ENCODE measurements around the gene SGK2. TPM values are rescaled to one million over a fixed set of nuclear protein-coding genes. Genes with fewer than 3 reads are reported as not detected.

Gene SGK2
- total and polyA plus RNA-seq, 2 experiments from 2014 or later, result 0.42 TPM; not detected in 1

DNA sequence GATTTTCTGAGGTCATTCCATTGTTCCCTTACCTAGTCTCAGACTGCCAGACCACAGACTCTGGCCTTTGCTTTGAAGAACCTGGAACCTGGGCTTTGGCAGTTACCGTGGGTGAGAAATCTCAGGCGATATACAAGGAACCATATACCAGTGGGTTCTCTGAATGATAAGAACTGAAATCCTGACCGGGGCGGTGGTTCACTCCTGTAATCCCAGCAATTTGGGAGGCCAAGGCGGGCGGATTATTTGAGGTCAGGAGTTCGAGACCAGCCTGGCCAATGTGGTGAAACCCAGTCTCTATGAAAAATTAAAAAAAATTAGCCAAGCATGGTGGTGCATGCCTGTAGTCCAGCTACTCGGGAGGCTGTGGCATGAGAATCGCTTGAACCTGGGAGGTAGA, 14.3 kb upstream of the SGK2 start:
- H3K36me3 ChIP-seq (ENCODE audit: insufficient read depth), result no peaks in the 10 kb centered on the region
- H3K4me3 ChIP-seq, result no peak overlapping the region
- Mint-ChIP-seq H3K4me1 (peaks cover 2% of the 10 kb centered on the region; the same call in 1 of the 3 replicates), H3K4me3 (no peak overlapping the region), H3K9me3 (peaks cover 18% of the 10 kb centered on the region), H3K27me3 (ENCODE audit: insufficient read depth, low read depth, poor library complexity) (peaks cover 9% of the 10 kb centered on the region), H3K27ac (no peak overlapping the region), H3K36me3 (ENCODE audit: low read depth) (peaks cover 30% of the 10 kb centered on the region)
- no peaks in the 10 kb centered on the region for H3K4me1 ChIP-seq (ENCODE audit: insufficient read depth)
- no peaks in the 10 kb centered on the region; the same call in 1 of the 2 replicates for H4K20me1 ChIP-seq (replicated peaks; ENCODE audit: insufficient read depth)
- no peaks in the 10 kb centered on the region for H3K79me2 ChIP-seq (replicated peaks; ENCODE audit: insufficient read depth)
- ATAC-seq (no peak), DNase-seq (ENCODE audit: low spot score) (no peak)
- TF ChIP-seq NANOG (IDR thresholded peaks at IDR 0.05; ENCODE audit: borderline replicate concordance) (no peak), CREB1 (CRISPR knock-in tag; IDR thresholded peaks at IDR 0.05; ENCODE audit: low read depth) (no peak), ZNF114 (CRISPR knock-in tag; IDR thresholded peaks at IDR 0.05) (no peak), STAT1 (IDR thresholded peaks at IDR 0.05; ENCODE audit: unreplicated experiment) (no peak), EZH2 (IDR thresholded peaks at IDR 0.05; ENCODE audit: low read depth, unreplicated experiment) (no peak), EZH2phosphoT487 (IDR thresholded peaks at IDR 0.05; ENCODE audit: unreplicated experiment) (no peak)
- TF ChIP-seq, protein P1, sequence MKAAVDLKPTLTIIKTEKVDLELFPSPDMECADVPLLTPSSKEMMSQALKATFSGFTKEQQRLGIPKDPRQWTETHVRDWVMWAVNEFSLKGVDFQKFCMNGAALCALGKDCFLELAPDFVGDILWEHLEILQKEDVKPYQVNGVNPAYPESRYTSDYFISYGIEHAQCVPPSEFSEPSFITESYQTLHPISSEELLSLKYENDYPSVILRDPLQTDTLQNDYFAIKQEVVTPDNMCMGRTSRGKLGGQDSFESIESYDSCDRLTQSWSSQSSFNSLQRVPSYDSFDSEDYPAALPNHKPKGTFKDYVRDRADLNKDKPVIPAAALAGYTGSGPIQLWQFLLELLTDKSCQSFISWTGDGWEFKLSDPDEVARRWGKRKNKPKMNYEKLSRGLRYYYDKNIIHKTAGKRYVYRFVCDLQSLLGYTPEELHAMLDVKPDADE (IDR thresholded peaks at IDR 0.05), result no peak
- TF ChIP-seq, protein P2, sequence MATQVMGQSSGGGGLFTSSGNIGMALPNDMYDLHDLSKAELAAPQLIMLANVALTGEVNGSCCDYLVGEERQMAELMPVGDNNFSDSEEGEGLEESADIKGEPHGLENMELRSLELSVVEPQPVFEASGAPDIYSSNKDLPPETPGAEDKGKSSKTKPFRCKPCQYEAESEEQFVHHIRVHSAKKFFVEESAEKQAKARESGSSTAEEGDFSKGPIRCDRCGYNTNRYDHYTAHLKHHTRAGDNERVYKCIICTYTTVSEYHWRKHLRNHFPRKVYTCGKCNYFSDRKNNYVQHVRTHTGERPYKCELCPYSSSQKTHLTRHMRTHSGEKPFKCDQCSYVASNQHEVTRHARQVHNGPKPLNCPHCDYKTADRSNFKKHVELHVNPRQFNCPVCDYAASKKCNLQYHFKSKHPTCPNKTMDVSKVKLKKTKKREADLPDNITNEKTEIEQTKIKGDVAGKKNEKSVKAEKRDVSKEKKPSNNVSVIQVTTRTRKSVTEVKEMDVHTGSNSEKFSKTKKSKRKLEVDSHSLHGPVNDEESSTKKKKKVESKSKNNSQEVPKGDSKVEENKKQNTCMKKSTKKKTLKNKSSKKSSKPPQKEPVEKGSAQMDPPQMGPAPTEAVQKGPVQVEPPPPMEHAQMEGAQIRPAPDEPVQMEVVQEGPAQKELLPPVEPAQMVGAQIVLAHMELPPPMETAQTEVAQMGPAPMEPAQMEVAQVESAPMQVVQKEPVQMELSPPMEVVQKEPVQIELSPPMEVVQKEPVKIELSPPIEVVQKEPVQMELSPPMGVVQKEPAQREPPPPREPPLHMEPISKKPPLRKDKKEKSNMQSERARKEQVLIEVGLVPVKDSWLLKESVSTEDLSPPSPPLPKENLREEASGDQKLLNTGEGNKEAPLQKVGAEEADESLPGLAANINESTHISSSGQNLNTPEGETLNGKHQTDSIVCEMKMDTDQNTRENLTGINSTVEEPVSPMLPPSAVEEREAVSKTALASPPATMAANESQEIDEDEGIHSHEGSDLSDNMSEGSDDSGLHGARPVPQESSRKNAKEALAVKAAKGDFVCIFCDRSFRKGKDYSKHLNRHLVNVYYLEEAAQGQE (IDR thresholded peaks at IDR 0.05; ENCODE audit: unreplicated experiment), result no peak
- TF ChIP-seq, protein P3, sequence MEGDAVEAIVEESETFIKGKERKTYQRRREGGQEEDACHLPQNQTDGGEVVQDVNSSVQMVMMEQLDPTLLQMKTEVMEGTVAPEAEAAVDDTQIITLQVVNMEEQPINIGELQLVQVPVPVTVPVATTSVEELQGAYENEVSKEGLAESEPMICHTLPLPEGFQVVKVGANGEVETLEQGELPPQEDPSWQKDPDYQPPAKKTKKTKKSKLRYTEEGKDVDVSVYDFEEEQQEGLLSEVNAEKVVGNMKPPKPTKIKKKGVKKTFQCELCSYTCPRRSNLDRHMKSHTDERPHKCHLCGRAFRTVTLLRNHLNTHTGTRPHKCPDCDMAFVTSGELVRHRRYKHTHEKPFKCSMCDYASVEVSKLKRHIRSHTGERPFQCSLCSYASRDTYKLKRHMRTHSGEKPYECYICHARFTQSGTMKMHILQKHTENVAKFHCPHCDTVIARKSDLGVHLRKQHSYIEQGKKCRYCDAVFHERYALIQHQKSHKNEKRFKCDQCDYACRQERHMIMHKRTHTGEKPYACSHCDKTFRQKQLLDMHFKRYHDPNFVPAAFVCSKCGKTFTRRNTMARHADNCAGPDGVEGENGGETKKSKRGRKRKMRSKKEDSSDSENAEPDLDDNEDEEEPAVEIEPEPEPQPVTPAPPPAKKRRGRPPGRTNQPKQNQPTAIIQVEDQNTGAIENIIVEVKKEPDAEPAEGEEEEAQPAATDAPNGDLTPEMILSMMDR (conservative IDR thresholded peaks at IDR 0.05; ENCODE audit: low read depth in 2 of 2), result no peak
- no peaks in the 10 kb centered on the region for H3K9me2 ChIP-seq (ENCODE audit: insufficient read depth)
- no peak overlapping the region for H2AFZ ChIP-seq
- no peak overlapping the region for H3K27ac ChIP-seq (ENCODE audit: low read depth)
- H3K4me2 ChIP-seq, result no peak overlapping the region
- no peaks in the 10 kb centered on the region for H3F3A ChIP-seq (replicated peaks; ENCODE audit: low read depth)
- H3K27me3 ChIP-seq (ENCODE audit: insufficient read depth), result no peaks in the 10 kb centered on the region

Measured in GM23338 (cell line).